ENCODE measurements around the gene TSN. TPM values are rescaled to one million over a fixed set of nuclear protein-coding genes. Genes with fewer than 3 reads are reported as not detected.

TSN gene
- total RNA-seq, 1 experiment from 2014 or later, result 102 TPM

GRCh38 chr2:121804340-121804739 is 48.9 kb downstream of the TSN start:
- H3K27ac Mint-ChIP-seq, result peak overlapping the region; percentile 90 to 98 (median 97); a peak in 6 of 7 replicates

More at GRCh38 chr2:121804340-121804739, 48.9 kb downstream of the TSN start:
- Histone ChIP-seq H3T11ph (ENCODE audit: low read length) (no peak overlapping the region), H4K20me1 (ENCODE audit: control insufficient read depth, insufficient read depth, insufficient read length) (no peaks in the 10 kb centered on the region), H2AK5ac (ENCODE audit: insufficient read length, low read length) (no peak overlapping the region), H3K23ac (ENCODE audit: insufficient read length, low read depth, low read length) (no peak overlapping the region), H2BK120ac (ENCODE audit: low read depth, low read length, poor library complexity, severe bottlenecking) (no peak overlapping the region), H4K91ac (ENCODE audit: insufficient read length, low read depth, low read length) (no peak overlapping the region), H3K79me2 (ENCODE audit: insufficient read depth, low read length) (no peaks in the 10 kb centered on the region), H3K4ac (ENCODE audit: low read depth, low read length) (no peak overlapping the region), H3K4me1 (ENCODE audit: insufficient read depth, low read length) (peaks cover 16% of the 10 kb centered on the region), H3K27ac (ENCODE audit: insufficient read length, low read depth, low read length) (peak overlapping the region; percentile 94), H3K27me3 (ENCODE audit: insufficient read depth, low read length) (no peaks in the 10 kb centered on the region), H3K18ac (ENCODE audit: insufficient read length, low read depth, low read length) (no peak overlapping the region), H2BK15ac (ENCODE audit: low read depth, low read length) (no peak overlapping the region), H2AFZ (ENCODE audit: low read length) (no peak overlapping the region), H3K9ac (ENCODE audit: extremely low read depth, insufficient read length, low read length) (no peak overlapping the region), H3K9me3 (ENCODE audit: control insufficient read depth, low read depth, low read length) (no peaks in the 10 kb centered on the region), H4K5ac (ENCODE audit: insufficient read length, low read depth, low read length) (no peak overlapping the region), H3K14ac (ENCODE audit: insufficient read depth, low read length) (no peak overlapping the region), H2BK20ac (ENCODE audit: low read depth, low read length, poor library complexity, severe bottlenecking) (no peak overlapping the region), H4K8ac (replicated peaks; ENCODE audit: insufficient read length, low read depth, low read length) (no peak overlapping the region), H3K56ac (ENCODE audit: insufficient read length, low read depth, low read length) (no peak overlapping the region), H2BK5ac (ENCODE audit: insufficient read length, low read length) (no peak overlapping the region), H2BK12ac (ENCODE audit: insufficient read length, low read depth, low read length) (no peak overlapping the region), H3K23me2 (ENCODE audit: insufficient read length, low read depth, low read length, poor library complexity, severe bottlenecking) (no peaks in the 10 kb centered on the region), H3K79me1 (ENCODE audit: insufficient read depth, low read depth, low read length, poor library complexity, severe bottlenecking) (no peaks in the 10 kb centered on the region), H3K4me2 (ENCODE audit: insufficient read depth, insufficient read length, low read length) (no peak overlapping the region)
- DNase-seq, result peak; percentile 65
- WGBS (ENCODE audit: extremely low coverage, insufficient read length, low lambda C conversion rate), result no CpG with 5 or more reads among the region's 5 CpGs
- peaks cover 29 to 41% of the 10 kb centered on the region in 2 experiments for H3K4me1 Mint-ChIP-seq
- peaks cover 0 to 3% (median 0%) of the 10 kb centered on the region in 3 experiments; a peak in 2 of 7 replicates for H3K36me3 Mint-ChIP-seq (ENCODE audit: insufficient read depth in 1 of 3, low read depth in 3 of 3)
- H3K9me3 Mint-ChIP-seq, result peaks cover 5 to 6% of the 10 kb centered on the region in 2 experiments; a peak in 3 of 5 replicates
- peak overlapping the region in 1 of 2 experiments; percentile 6; a peak in 2 of 5 replicates for H3K4me3 Mint-ChIP-seq
- TF ChIP-seq CTCF (conservative IDR thresholded peaks at IDR 0.05), result no peak
- no peaks in the 10 kb centered on the region for H3K27me3 Mint-ChIP-seq (ENCODE audit: low read depth)
